Progenitor cell of endocrine pancreas (in vitro differentiated cells): ENCODE measurements around the gene TFR2. TPM values are rescaled to one million over a fixed set of nuclear protein-coding genes. Genes with fewer than 3 reads are reported as not detected.
"Not testable (repeated sequence)": the region's sequence is repeated elsewhere in the genome, so short reads cannot be mapped to it uniquely, and the experiment has no call there.

Experiments used
- DNase-seq: peaks from one replicate; pipeline ENCODE4 v3.0.0; 2021; ENCODE audit warnings: low spot score; ENCODE audit not compliant: unreplicated experiment
- H3K27ac Mint-ChIP-seq: 2 replicates; pipeline ENCODE4 v1.8.0; 2021; ENCODE audit warnings: mild to moderate bottlenecking, moderate library complexity, mixed read lengths
- H3K27me3 Mint-ChIP-seq: 2 replicates; pipeline ENCODE4 v1.8.0; 2021; ENCODE audit warnings: mixed read lengths
- H3K36me3 Mint-ChIP-seq: 2 replicates; pipeline ENCODE4 v1.8.0; 2022; ENCODE audit warnings: mixed read lengths; ENCODE audit not compliant: insufficient read depth
- H3K4me1 Mint-ChIP-seq: 2 replicates; pipeline ENCODE4 v1.8.0; 2021; ENCODE audit warnings: low read depth, mixed read lengths
- H3K4me3 Mint-ChIP-seq: 2 replicates; pipeline ENCODE4 v1.8.0; 2021; ENCODE audit warnings: low read depth, mild to moderate bottlenecking, moderate library complexity, mixed read lengths
- H3K9me3 Mint-ChIP-seq: 2 replicates; pipeline ENCODE4 v1.8.0; 2021; ENCODE audit warnings: low read depth, mixed read lengths
- CTCF ChIP-seq: fragments of 200-600 bp; sonication (generic); IDR thresholded peaks from one replicate; pipeline ENCODE4 v1.5.0; 2021; ENCODE audit warnings: antibody characterized with exemption, mild to moderate bottlenecking; ENCODE audit not compliant: unreplicated experiment
- total RNA-seq: library from RNA; stranded (reverse); gene quantifications from 2 replicates; pipeline ENCODE4 v1.2.1, GENCODE V29; 2021

Gene TFR2
- total RNA-seq, 1 donor from 2014 or later: 0.93 TPM

- Mint-ChIP-seq H3K27ac (peak overlapping the region; percentile 91), H3K36me3 (peaks cover 6% of the 10 kb centered on the region), H3K9me3 (no peaks in the 10 kb centered on the region), H3K27me3 (peaks cover 18% of the 10 kb centered on the region), H3K4me3 (peak overlapping the region; percentile 91), H3K4me1 (peaks cover 2% of the 10 kb centered on the region)
- no peak for DNase-seq
- no peak for TF ChIP-seq CTCF
Measured at GRCh38 chr7:100674411-100675104, 33.2 kb upstream of the TFR2 start.

- peaks cover 21% of the 10 kb centered on the region for H3K27me3 Mint-ChIP-seq
- H3K27ac Mint-ChIP-seq: peak overlapping the region; percentile 91
- H3K4me1 Mint-ChIP-seq: peaks cover 2% of the 10 kb centered on the region
- TF ChIP-seq CTCF: no peak
- H3K9me3 Mint-ChIP-seq: no peaks in the 10 kb centered on the region
- peaks cover 6% of the 10 kb centered on the region for H3K36me3 Mint-ChIP-seq
- no peak for DNase-seq
- H3K4me3 Mint-ChIP-seq: peak overlapping the region; percentile 91
Measured at GRCh38 chr7:100673942-100674410, 32.6 kb upstream of the TFR2 start.

GRCh38 chr7:100673302-100673941 is 32.1 kb upstream of the TFR2 start, which contains the start of gene GNB2:
TSS of gene GNB2 (plus strand) at chr7:100673740. CDS start at chr7:100676266, 2,526 bp downstream.
- peaks cover 21% of the 10 kb centered on the region for H3K27me3 Mint-ChIP-seq
- no peaks in the 10 kb centered on the region for H3K9me3 Mint-ChIP-seq
- H3K4me3 Mint-ChIP-seq: peak within 1 kb of the TSS; percentile 91
- peaks cover 2% of the 10 kb centered on the region for H3K4me1 Mint-ChIP-seq
- DNase-seq: peak; percentile 99
- peaks cover 4% of the 10 kb centered on the region for H3K36me3 Mint-ChIP-seq
- peak within 1 kb of the TSS; percentile 96 for H3K27ac Mint-ChIP-seq
- no peak for TF ChIP-seq CTCF

- DNase-seq: no peak
- Mint-ChIP-seq H3K27ac (no peak overlapping the region), H3K4me1 (peaks cover 2% of the 10 kb centered on the region), H3K27me3 (peaks cover 31% of the 10 kb centered on the region), H3K4me3 (no peak overlapping the region), H3K9me3 (peaks cover 2% of the 10 kb centered on the region), H3K36me3 (no peaks in the 10 kb centered on the region)
- TF ChIP-seq CTCF: no peak
Measured at GRCh38 chr7:100671353-100672327, 30.3 kb upstream of the TFR2 start.

- no peak for TF ChIP-seq CTCF
- Mint-ChIP-seq H3K27me3 (peaks cover 42% of the 10 kb centered on the region), H3K27ac (no peak overlapping the region), H3K4me1 (no peaks in the 10 kb centered on the region), H3K36me3 (no peaks in the 10 kb centered on the region), H3K4me3 (no peak overlapping the region), H3K9me3 (peaks cover 2% of the 10 kb centered on the region)
- no peak for DNase-seq
Measured at GRCh38 chr7:100670074-100670473, 28.7 kb upstream of the TFR2 start.

- not testable (repeated sequence) for H3K9me3 Mint-ChIP-seq, H3K4me1 Mint-ChIP-seq, H3K4me3 Mint-ChIP-seq, H3K36me3 Mint-ChIP-seq, DNase-seq, H3K27ac Mint-ChIP-seq
- peaks cover 42% of the 10 kb centered on the region for H3K27me3 Mint-ChIP-seq
Measured at GRCh38 chr7:100669106-100669505, 27.8 kb upstream of the TFR2 start.
